WTC11 (cell line): ENCODE results near the gene COL25A1. TPM values are rescaled to one million over a fixed set of nuclear protein-coding genes. Genes with fewer than 3 reads are reported as not detected.

ENCODE experiments used
- ATAC-seq: fragments of 200-7000 bp; cut with Tn5 transposase; 2 replicates; pipeline ENCODE4 v1.10.0; 2021; ENCODE audit warnings: mild to moderate bottlenecking, moderate library complexity
- CTCF ChIA-PET: fragments of 300-600 bp; sonication (Branson Sonifier 250); formaldehyde crosslinking; loops from one replicate; lab custom pipeline; 2021; ENCODE audit warnings: antibody characterized with exemption; lab: Charles Lee
- POLR2A ChIA-PET: fragments of 350-600 bp; sonication (Branson Sonifier 250); formaldehyde crosslinking; loops from one replicate; lab custom pipeline; 2021; ENCODE audit warnings: antibody characterized with exemption; lab: Charles Lee
- DNase-seq: peaks from one replicate; pipeline ENCODE4 v3.0.0; 2021; ENCODE audit warnings: low spot score
- H3K27ac Mint-ChIP-seq: 2 replicates; pipeline ENCODE4 v1.8.0; 2021; ENCODE audit warnings: mixed read lengths
- H3K27me3 Mint-ChIP-seq: 2 replicates; pipeline ENCODE4 v1.8.0; 2021; ENCODE audit warnings: low read depth, mild to moderate bottlenecking, moderate library complexity, mixed read lengths
- H3K36me3 Mint-ChIP-seq: 2 replicates; pipeline ENCODE4 v1.8.0; 2021; ENCODE audit warnings: mixed read lengths
- H3K4me1 Mint-ChIP-seq: 2 replicates; pipeline ENCODE4 v1.8.0; 2022; ENCODE audit warnings: mixed read lengths
- H3K4me3 Mint-ChIP-seq: 2 replicates; pipeline ENCODE4 v1.8.0; 2021; ENCODE audit warnings: mild to moderate bottlenecking, moderate library complexity, mixed read lengths
- H3K9me3 Mint-ChIP-seq: 2 replicates; pipeline ENCODE4 v1.8.0; 2021; ENCODE audit warnings: mixed read lengths
- AR ChIP-seq: fragments of 250-450 bp; sonication (Bioruptor Pico); IDR thresholded peaks from 2 replicates; pipeline ENCODE4 v1.9.0; 2021; ENCODE audit warnings: mild to moderate bottlenecking
- CREB1 ChIP-seq: sonication (generic); formaldehyde crosslinking; IDR thresholded peaks from 2 replicates; pipeline ENCODE4 v1.8.0; 2023; ENCODE audit warnings: mild to moderate bottlenecking, missing genetic modification reagents
- E2F5 ChIP-seq: sonication (generic); formaldehyde crosslinking; IDR thresholded peaks from 2 replicates; pipeline ENCODE4 v1.8.1; 2022; ENCODE audit warnings: mild to moderate bottlenecking, moderate library complexity, missing genetic modification reagents
- FOXJ3 ChIP-seq: sonication (generic); formaldehyde crosslinking; IDR thresholded peaks from 2 replicates; pipeline ENCODE4 v1.9.0; 2021; ENCODE audit warnings: missing genetic modification reagents, mild to moderate bottlenecking, borderline replicate concordance
- FOXK1 ChIP-seq: sonication (generic); formaldehyde crosslinking; IDR thresholded peaks from 2 replicates; pipeline ENCODE4 v1.8.0; 2022; ENCODE audit warnings: mild to moderate bottlenecking, moderate library complexity, missing genetic modification reagents
- FOXP1 ChIP-seq: sonication (generic); formaldehyde crosslinking; IDR thresholded peaks from 2 replicates; pipeline ENCODE4 v1.8.0; 2022; ENCODE audit warnings: missing genetic modification reagents, mild to moderate bottlenecking, moderate library complexity, borderline replicate concordance
- GABPB1 ChIP-seq: sonication (generic); formaldehyde crosslinking; IDR thresholded peaks from 2 replicates; pipeline ENCODE4 v1.8.1; 2023; ENCODE audit warnings: mild to moderate bottlenecking, missing genetic modification reagents
- IRF2 ChIP-seq: sonication (generic); formaldehyde crosslinking; IDR thresholded peaks from 2 replicates; pipeline ENCODE4 v1.8.0; 2022; ENCODE audit warnings: low read depth, missing genetic modification reagents, borderline replicate concordance
- MYBL2 ChIP-seq: sonication (generic); formaldehyde crosslinking; IDR thresholded peaks from 2 replicates; pipeline ENCODE4 v1.8.1; 2023; ENCODE audit warnings: mild to moderate bottlenecking, moderate library complexity, missing genetic modification reagents
- NFATC4 ChIP-seq: fragments of 250-450 bp; sonication (Bioruptor Pico); IDR thresholded peaks from 2 replicates; pipeline ENCODE4 v1.9.0; 2021; ENCODE audit warnings: mild to moderate bottlenecking
- OVOL2 ChIP-seq: fragments of 250-450 bp; sonication (Bioruptor Pico); IDR thresholded peaks from 2 replicates; pipeline ENCODE4 v1.9.0; 2021; ENCODE audit warnings: mild to moderate bottlenecking, borderline replicate concordance
- PRRX2 ChIP-seq: fragments of 250-450 bp; sonication (Bioruptor Pico); IDR thresholded peaks from 2 replicates; pipeline ENCODE4 v1.8.0; 2021; ENCODE audit warnings: mild to moderate bottlenecking
- ZNF219 ChIP-seq: sonication (generic); formaldehyde crosslinking; IDR thresholded peaks from 2 replicates; pipeline ENCODE4 v1.8.0; 2023; ENCODE audit warnings: missing genetic modification reagents, mild to moderate bottlenecking, borderline replicate concordance
- ZNF416 ChIP-seq: fragments of 250-450 bp; sonication (Bioruptor Pico); IDR thresholded peaks from 2 replicates; pipeline ENCODE4 v1.9.0; 2021; ENCODE audit warnings: mild to moderate bottlenecking, inconsistent platforms
- ZNF423 ChIP-seq: fragments of 250-450 bp; sonication (Bioruptor Pico); IDR thresholded peaks from 2 replicates; pipeline ENCODE4 v2.1.2; 2022; ENCODE audit warnings: mild to moderate bottlenecking, moderate library complexity
- total RNA-seq: library from RNA; stranded (reverse); gene quantifications from 3 replicates; pipeline ENCODE4 v1.2.3, GENCODE V29; 2021
- TF ChIP-seq, protein P1 (sequence below): sonication (generic); formaldehyde crosslinking; IDR thresholded peaks from 2 replicates; pipeline ENCODE4 v1.8.0; 2022; ENCODE audit warnings: missing genetic modification reagents
- TF ChIP-seq, protein P2 (sequence below): sonication (generic); formaldehyde crosslinking; IDR thresholded peaks from 2 replicates; pipeline ENCODE4 v1.8.0; 2022; ENCODE audit warnings: mild to moderate bottlenecking, missing genetic modification reagents
- TF ChIP-seq, protein P3 (sequence below): sonication (generic); formaldehyde crosslinking; IDR thresholded peaks from 2 replicates; pipeline ENCODE4 v1.8.0; 2023; ENCODE audit warnings: mild to moderate bottlenecking, missing genetic modification reagents
- TF ChIP-seq, protein P4 (sequence below): sonication (generic); formaldehyde crosslinking; IDR thresholded peaks from 2 replicates; pipeline ENCODE4 v1.8.0; 2023; ENCODE audit warnings: missing genetic modification reagents

COL25A1 gene
- total RNA-seq, 1 experiment from 2014 or later: 6.6 TPM

- H3K27me3 Mint-ChIP-seq: peaks cover 5% of the 10 kb centered on the region
- TF ChIP-seq CREB1 (CRISPR knock-in tag): no peak
- TF ChIP-seq, all 79 proteins: peak for 0
- DNase-seq (no peak), ATAC-seq (no peak)
- Mint-ChIP-seq H3K36me3 (no peaks in the 10 kb centered on the region), H3K27ac (no peak overlapping the region), H3K9me3 (no peaks in the 10 kb centered on the region), H3K4me1 (peaks cover 7% of the 10 kb centered on the region), H3K4me3 (no peak overlapping the region)
- ChIA-PET POLR2A (no interaction called here), CTCF (no interaction called here)
Observed at GRCh38 chr4:108943371-108943770, 359.1 kb downstream of the COL25A1 start.

GRCh38 chr4:108941904-108942430 lies 360.5 kb downstream of the COL25A1 start:
- H3K27me3 Mint-ChIP-seq: peaks cover 5% of the 10 kb centered on the region
- H3K36me3 Mint-ChIP-seq: no peaks in the 10 kb centered on the region
- no peak overlapping the region for H3K4me3 Mint-ChIP-seq
- POLR2A ChIA-PET: no interaction called here
- peaks cover 9% of the 10 kb centered on the region for H3K4me1 Mint-ChIP-seq
- CTCF ChIA-PET: no interaction called here
- ATAC-seq (no peak), DNase-seq (no peak)
- H3K9me3 Mint-ChIP-seq: no peaks in the 10 kb centered on the region
- TF ChIP-seq, protein P1, sequence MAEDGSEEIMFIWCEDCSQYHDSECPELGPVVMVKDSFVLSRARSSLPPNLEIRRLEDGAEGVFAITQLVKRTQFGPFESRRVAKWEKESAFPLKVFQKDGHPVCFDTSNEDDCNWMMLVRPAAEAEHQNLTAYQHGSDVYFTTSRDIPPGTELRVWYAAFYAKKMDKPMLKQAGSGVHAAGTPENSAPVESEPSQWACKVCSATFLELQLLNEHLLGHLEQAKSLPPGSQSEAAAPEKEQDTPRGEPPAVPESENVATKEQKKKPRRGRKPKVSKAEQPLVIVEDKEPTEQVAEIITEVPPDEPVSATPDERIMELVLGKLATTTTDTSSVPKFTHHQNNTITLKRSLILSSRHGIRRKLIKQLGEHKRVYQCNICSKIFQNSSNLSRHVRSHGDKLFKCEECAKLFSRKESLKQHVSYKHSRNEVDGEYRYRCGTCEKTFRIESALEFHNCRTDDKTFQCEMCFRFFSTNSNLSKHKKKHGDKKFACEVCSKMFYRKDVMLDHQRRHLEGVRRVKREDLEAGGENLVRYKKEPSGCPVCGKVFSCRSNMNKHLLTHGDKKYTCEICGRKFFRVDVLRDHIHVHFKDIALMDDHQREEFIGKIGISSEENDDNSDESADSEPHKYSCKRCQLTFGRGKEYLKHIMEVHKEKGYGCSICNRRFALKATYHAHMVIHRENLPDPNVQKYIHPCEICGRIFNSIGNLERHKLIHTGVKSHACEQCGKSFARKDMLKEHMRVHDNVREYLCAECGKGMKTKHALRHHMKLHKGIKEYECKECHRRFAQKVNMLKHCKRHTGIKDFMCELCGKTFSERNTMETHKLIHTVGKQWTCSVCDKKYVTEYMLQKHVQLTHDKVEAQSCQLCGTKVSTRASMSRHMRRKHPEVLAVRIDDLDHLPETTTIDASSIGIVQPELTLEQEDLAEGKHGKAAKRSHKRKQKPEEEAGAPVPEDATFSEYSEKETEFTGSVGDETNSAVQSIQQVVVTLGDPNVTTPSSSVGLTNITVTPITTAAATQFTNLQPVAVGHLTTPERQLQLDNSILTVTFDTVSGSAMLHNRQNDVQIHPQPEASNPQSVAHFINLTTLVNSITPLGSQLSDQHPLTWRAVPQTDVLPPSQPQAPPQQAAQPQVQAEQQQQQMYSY (CRISPR knock-in tag): no peak
- TF ChIP-seq MYBL2 (no peak), ZNF423 (no peak), ZNF416 (CRISPR knock-in tag) (no peak), OVOL2 (CRISPR knock-in tag) (no peak), PRRX2 (no peak), FOXP1 (no peak), ZNF219 (CRISPR knock-in tag) (no peak), NFATC4 (CRISPR knock-in tag) (no peak), E2F5 (CRISPR knock-in tag) (no peak), AR (CRISPR knock-in tag) (no peak), CREB1 (CRISPR knock-in tag) (no peak), FOXK1 (CRISPR knock-in tag) (no peak), GABPB1 (CRISPR knock-in tag) (no peak), IRF2 (no peak), FOXJ3 (CRISPR knock-in tag) (no peak)
- TF ChIP-seq, protein P2, sequence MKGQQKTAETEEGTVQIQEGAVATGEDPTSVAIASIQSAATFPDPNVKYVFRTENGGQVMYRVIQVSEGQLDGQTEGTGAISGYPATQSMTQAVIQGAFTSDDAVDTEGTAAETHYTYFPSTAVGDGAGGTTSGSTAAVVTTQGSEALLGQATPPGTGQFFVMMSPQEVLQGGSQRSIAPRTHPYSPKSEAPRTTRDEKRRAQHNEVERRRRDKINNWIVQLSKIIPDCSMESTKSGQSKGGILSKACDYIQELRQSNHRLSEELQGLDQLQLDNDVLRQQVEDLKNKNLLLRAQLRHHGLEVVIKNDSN (CRISPR knock-in tag): no peak
- TF ChIP-seq, protein P3, sequence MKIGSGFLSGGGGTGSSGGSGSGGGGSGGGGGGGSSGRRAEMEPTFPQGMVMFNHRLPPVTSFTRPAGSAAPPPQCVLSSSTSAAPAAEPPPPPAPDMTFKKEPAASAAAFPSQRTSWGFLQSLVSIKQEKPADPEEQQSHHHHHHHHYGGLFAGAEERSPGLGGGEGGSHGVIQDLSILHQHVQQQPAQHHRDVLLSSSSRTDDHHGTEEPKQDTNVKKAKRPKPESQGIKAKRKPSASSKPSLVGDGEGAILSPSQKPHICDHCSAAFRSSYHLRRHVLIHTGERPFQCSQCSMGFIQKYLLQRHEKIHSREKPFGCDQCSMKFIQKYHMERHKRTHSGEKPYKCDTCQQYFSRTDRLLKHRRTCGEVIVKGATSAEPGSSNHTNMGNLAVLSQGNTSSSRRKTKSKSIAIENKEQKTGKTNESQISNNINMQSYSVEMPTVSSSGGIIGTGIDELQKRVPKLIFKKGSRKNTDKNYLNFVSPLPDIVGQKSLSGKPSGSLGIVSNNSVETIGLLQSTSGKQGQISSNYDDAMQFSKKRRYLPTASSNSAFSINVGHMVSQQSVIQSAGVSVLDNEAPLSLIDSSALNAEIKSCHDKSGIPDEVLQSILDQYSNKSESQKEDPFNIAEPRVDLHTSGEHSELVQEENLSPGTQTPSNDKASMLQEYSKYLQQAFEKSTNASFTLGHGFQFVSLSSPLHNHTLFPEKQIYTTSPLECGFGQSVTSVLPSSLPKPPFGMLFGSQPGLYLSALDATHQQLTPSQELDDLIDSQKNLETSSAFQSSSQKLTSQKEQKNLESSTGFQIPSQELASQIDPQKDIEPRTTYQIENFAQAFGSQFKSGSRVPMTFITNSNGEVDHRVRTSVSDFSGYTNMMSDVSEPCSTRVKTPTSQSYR: no peak
- TF ChIP-seq, protein P4, sequence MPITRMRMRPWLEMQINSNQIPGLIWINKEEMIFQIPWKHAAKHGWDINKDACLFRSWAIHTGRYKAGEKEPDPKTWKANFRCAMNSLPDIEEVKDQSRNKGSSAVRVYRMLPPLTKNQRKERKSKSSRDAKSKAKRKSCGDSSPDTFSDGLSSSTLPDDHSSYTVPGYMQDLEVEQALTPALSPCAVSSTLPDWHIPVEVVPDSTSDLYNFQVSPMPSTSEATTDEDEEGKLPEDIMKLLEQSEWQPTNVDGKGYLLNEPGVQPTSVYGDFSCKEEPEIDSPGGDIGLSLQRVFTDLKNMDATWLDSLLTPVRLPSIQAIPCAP: no peak
- H3K27ac Mint-ChIP-seq: no peak overlapping the region
